Calu3 (cell line): ENCODE data around the gene DPY30. TPM values are rescaled to one million over a fixed set of nuclear protein-coding genes. Genes with fewer than 3 reads are reported as not detected.

ENCODE experiments used
- BruUV-seq: library from RNA; stranded (reverse); fragments of 400-500 nt; replicated peaks from 2 replicates; lab custom pipeline; 2021; lab: Mats Ljungman, UMichigan
- CTCF ChIA-PET: fragments of 300-600 bp; sonication (Branson Sonifier 250); formaldehyde crosslinking; loops from one replicate; lab custom pipeline; 2022; ENCODE audit warnings: antibody characterized with exemption; lab: Charles Lee
- DNase-seq: peaks from one replicate; pipeline ENCODE4 v3.0.0; 2022
- H3K27ac Mint-ChIP-seq: one replicate; pipeline ENCODE4 v1.8.0; 2022; ENCODE audit warnings: mixed read lengths; ENCODE audit not compliant: unreplicated experiment
- H3K27me3 Mint-ChIP-seq: one replicate; pipeline ENCODE4 v1.8.0; 2022; ENCODE audit warnings: mixed read lengths; ENCODE audit not compliant: unreplicated experiment
- H3K36me3 Mint-ChIP-seq: one replicate; pipeline ENCODE4 v1.8.0; 2022; ENCODE audit warnings: mild to moderate bottlenecking, moderate library complexity, mixed read lengths; ENCODE audit not compliant: insufficient read depth, unreplicated experiment
- H3K4me1 Mint-ChIP-seq: one replicate; pipeline ENCODE4 v1.8.0; 2022; ENCODE audit warnings: mild to moderate bottlenecking, low read depth, mixed read lengths; ENCODE audit not compliant: unreplicated experiment
- H3K4me3 Mint-ChIP-seq: one replicate; pipeline ENCODE4 v1.8.0; 2022; ENCODE audit warnings: mild to moderate bottlenecking, low read depth, moderate library complexity, mixed read lengths; ENCODE audit not compliant: unreplicated experiment
- H3K9me3 Mint-ChIP-seq: one replicate; pipeline ENCODE4 v1.8.0; 2022; ENCODE audit warnings: low read depth, mixed read lengths; ENCODE audit not compliant: unreplicated experiment
- CTCF ChIP-seq: fragments of 200-600 bp; IDR thresholded peaks from one replicate; pipeline ENCODE4 v1.8.0; 2022; ENCODE audit warnings: antibody characterized with exemption; ENCODE audit not compliant: unreplicated experiment
- intact Hi-C: fragments of 100-400 bp; cut with micrococcal nuclease; formaldehyde crosslinking; loops from one replicate; pipeline ENCODE4 v1.10.0; 2022; ENCODE audit not compliant: unreplicated experiment
- total RNA-seq: library from RNA; stranded (reverse); gene quantifications from 2 replicates; pipeline ENCODE4 v1.2.3, GENCODE V29; 2022

DPY30 gene
- total RNA-seq, 1 experiment from 2014 or later: 106 TPM

GRCh38 chr2:31999438-31999837 lies 40.2 kb downstream of the DPY30 start:
- Mint-ChIP-seq H3K36me3 (no peaks in the 10 kb centered on the region), H3K4me3 (no peak overlapping the region), H3K9me3 (peaks cover 2% of the 10 kb centered on the region), H3K27ac (no peak overlapping the region), H3K4me1 (peaks cover 20% of the 10 kb centered on the region), H3K27me3 (no peaks in the 10 kb centered on the region)
- no peak for DNase-seq
- intact Hi-C loops: no loop called here
- BruUV-seq: no TSS peak
- no peak for TF ChIP-seq CTCF
- CTCF ChIA-PET: interaction anchor here (0.8 kb wide), 1 partner anchor 41 kb away, joined by 10 read pairs; no protein-coding TSS in a partner anchor

- BruUV-seq: no TSS peak
- no peak overlapping the region for H3K4me3 Mint-ChIP-seq
- no peak for DNase-seq
- H3K36me3 Mint-ChIP-seq: no peaks in the 10 kb centered on the region
- H3K27me3 Mint-ChIP-seq: no peaks in the 10 kb centered on the region
- H3K9me3 Mint-ChIP-seq: peaks cover 2% of the 10 kb centered on the region
- no peak for TF ChIP-seq CTCF
- H3K27ac Mint-ChIP-seq: no peak overlapping the region
- peaks cover 20% of the 10 kb centered on the region for H3K4me1 Mint-ChIP-seq
- CTCF ChIA-PET: interaction anchor here (0.7 to 0.8 kb wide), 2 partner anchors 41 to 593 kb away, joined by 3 to 10 read pairs; no protein-coding TSS in a partner anchor
- intact Hi-C loops: no loop called here
Observed at GRCh38 chr2:31998731-31999383, 40.7 kb downstream of the DPY30 start.

DNA sequence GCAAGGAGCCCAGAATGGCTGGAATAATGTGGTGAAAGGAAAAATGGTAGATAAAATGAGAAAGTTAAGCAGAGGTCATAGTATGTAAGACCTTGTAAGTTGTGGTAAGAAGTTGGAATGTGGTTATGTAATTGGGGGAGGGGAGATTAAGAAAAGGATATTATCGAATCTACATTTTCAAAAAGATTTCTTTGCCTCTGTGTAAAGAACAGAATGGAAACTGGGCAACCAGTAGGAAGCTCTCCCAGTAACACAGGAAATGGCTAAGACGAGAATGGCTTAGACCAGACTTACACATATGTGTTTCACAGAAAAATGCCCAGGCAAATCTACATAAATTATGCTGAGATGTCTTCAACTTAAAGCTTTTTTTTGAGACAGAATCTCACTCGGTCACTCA lies 42.0 kb downstream of the DPY30 start:
- no peak for TF ChIP-seq CTCF
- peaks cover 27% of the 10 kb centered on the region for H3K4me1 Mint-ChIP-seq
- no peaks in the 10 kb centered on the region for H3K36me3 Mint-ChIP-seq
- CTCF ChIA-PET: no interaction called here
- H3K9me3 Mint-ChIP-seq: peaks cover 2% of the 10 kb centered on the region
- H3K27ac Mint-ChIP-seq: no peak overlapping the region
- H3K4me3 Mint-ChIP-seq: no peak overlapping the region
- intact Hi-C loops: no loop called here
- no peaks in the 10 kb centered on the region for H3K27me3 Mint-ChIP-seq
- no TSS peak for BruUV-seq
- DNase-seq: no peak

DNA sequence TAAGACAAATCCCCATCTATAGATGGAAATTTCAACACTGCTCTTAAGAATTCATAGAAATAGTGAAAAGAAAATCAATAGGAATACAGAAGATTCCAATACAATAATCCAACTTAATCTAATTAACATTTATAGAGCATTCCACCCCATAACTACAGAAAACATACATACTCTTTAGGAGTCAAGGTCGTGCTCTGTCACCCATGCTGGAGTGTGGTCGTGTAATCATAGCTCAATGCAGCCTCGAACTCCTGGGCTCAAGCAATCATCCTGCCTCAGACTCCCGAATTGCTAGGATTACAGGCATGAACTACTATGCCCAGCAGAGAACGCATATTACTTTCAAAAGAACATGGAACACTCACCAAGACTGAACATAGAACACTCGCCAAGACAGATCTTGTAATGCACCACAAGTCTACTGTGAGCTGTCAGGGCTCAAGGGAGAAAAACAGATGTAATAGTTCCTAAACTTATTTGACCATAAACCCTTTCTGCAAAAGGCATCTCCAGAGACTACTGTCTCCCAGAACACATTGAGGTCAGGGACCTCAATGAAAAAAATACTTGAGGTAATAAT lies 42.9 kb downstream of the DPY30 start:
- no peak for TF ChIP-seq CTCF
- peaks cover 2% of the 10 kb centered on the region for H3K9me3 Mint-ChIP-seq
- H3K4me3 Mint-ChIP-seq: no peak overlapping the region
- no TSS peak for BruUV-seq
- H3K27ac Mint-ChIP-seq: no peak overlapping the region
- intact Hi-C loops: no loop called here
- peaks cover 5% of the 10 kb centered on the region for H3K36me3 Mint-ChIP-seq
- CTCF ChIA-PET: no interaction called here
- no peak for DNase-seq
- peaks cover 35% of the 10 kb centered on the region for H3K4me1 Mint-ChIP-seq
- no peaks in the 10 kb centered on the region for H3K27me3 Mint-ChIP-seq
